Erythroblast (primary cell): ENCODE results near the gene SPRR2F.

Source experiments
- GATA1 ChIP-seq: IDR thresholded peaks from 2 replicates; pipeline ENCODE4 v1.6.1; 2011; ENCODE audit warnings: low read depth, mild to moderate bottlenecking, control low read depth, low read length, moderate library complexity
- POLR2A ChIP-seq: IDR thresholded peaks from 2 replicates; pipeline ENCODE4 v1.6.1; 2011; ENCODE audit warnings: mild to moderate bottlenecking, low read length

- TF ChIP-seq POLR2A (no peak), GATA1 (no peak)
Measured at GRCh38 chr1:153120945-153121344, 7.6 kb upstream of the SPRR2F start.
